GM19468 (cell line): ENCODE measurements around the gene FAM162A.
A peak's percentile ranks its signal among the peaks of the same experiment; 100 is the strongest.
"Not testable (repeated sequence)": the region's sequence is repeated elsewhere in the genome, so short reads cannot be mapped to it uniquely, and the experiment has no call there.

Source experiments
- ATAC-seq: cut with Tn5 transposase; IDR thresholded peaks from one replicate; pipeline ENCODE4 v1.9.1; 2021; ENCODE audit warnings: mild to moderate bottlenecking, moderate library complexity, moderate number of reproducible peaks; ENCODE audit not compliant: unreplicated experiment; ENCODE audit errors: extremely low read depth

The FAM162A gene

GRCh38 chr3:122383771-122384697, at the start of gene FAM162A:
Gene FAM162A (plus strand): TSS chr3:122384182. CDS start chr3:122384266, 84 bp downstream.
- peak; percentile 91 for ATAC-seq

- ATAC-seq: no peak
Measured at GRCh38 chr3:122342803-122343202, 41.2 kb upstream of the FAM162A start.

- no peak for ATAC-seq
Measured at GRCh38 chr3:122343654-122344053, 40.3 kb upstream of the FAM162A start.

DNA sequence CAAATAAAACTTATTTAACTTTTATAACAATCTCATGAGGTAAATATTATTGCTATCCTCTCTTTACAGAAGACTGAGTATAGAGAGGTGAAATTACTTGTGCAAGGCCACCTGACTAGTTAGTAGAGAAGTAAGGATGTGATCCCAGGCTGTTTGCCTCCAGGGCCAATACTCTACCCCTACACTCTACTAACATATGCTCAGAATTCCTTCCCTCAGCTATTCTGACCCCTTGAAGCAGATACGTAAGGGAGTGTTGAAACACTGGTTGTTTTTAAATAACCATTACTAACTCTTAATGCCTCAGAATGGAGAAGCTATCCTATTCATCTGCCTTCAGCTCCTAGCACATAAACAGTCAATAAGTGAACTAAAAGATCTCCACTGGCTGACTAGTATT, 34.8 kb upstream of the FAM162A start:
- ATAC-seq: no peak

DNA sequence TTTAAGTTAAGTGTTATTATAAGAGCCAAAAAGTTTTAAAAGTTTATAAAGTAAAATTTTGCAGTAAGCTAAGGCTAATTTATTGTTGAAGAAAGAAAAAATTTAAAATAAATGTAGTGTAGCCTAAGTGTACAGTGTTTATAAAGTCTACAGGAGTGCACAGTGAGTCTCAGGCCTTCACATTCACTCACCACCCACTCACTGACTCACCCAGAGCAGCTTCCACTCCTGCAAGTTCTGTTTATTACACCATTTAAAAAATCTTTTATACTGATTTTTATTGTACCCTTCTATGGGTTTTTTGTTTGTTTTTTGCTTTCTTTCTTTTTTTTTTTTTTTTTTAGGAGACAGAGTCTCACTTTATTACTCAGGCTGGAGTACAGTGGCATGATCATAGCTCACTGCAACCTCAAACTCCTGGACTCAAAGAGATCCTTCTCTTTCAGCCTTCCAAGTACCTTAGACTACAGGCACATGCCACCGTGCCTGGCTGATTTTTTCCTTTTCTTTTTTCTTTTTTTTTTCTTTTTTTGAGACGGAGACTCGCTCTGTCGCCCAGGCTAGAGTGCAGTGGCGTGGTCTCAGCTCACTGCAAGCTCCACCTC, 33.1 kb upstream of the FAM162A start:
- no peak for ATAC-seq

DNA sequence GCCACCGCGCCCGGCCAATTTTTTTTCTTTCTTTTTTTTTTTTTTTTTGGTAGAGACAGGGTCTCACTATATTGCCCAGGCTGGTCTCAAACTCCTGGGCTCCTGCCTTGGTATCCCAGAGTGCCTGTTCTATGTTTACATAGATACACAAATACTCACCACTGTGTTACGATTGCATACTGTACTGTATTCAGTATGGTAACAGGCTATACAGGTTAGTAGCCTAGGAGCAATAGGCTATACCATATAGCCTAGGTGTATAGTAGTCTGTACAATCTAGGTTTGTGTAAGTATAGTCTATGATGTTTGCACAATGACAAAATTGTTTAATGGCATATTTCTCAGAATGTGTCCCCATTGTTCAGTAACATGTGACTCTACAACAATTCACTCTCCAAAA, 32.4 kb upstream of the FAM162A start:
- ATAC-seq: no peak

DNA sequence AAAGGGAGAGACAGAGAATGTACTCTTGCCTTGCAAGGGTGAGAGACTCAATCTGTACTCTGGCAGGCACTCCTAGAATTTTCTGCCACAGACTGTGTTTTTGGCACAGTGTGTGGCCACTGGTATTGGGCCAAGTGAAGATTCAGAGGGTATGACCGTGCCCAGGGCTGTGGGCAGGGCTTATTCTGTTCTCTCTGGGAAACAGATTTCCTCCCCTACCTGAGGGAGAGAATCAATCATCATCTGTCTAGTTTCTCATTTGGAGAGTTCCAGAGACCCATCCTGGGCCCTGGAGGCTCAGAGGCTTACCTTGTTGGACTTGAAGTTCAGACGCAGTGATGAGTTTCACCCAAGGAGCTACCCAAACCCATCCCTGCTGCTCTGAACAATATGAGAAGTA, 30.8 kb upstream of the FAM162A start:
- no peak for ATAC-seq

DNA sequence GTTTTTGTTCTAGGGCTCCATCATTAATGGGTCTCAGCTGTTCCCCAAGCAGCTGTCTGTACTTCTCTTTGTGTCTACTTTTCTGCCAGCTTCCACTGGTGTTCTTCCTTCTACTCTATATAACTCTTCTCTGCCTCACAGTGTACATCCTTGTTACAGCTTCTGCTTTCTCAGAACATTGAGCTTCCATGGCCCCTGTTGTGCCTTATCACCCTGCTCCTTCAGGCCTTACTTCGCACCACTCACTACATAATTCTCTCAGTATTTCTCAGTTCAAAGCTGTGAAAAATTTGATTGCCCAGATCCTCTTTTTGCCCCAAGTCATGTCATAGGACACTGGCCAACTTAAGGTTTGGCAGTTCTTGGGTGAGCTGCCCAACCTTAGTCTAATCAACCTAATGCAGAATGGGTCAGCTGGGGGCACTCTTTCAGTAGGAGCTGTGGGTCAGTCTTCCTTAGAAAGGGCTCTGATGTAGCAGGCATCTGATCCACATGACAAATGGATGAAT, 30.0 kb upstream of the FAM162A start:
- ATAC-seq: no peak

DNA sequence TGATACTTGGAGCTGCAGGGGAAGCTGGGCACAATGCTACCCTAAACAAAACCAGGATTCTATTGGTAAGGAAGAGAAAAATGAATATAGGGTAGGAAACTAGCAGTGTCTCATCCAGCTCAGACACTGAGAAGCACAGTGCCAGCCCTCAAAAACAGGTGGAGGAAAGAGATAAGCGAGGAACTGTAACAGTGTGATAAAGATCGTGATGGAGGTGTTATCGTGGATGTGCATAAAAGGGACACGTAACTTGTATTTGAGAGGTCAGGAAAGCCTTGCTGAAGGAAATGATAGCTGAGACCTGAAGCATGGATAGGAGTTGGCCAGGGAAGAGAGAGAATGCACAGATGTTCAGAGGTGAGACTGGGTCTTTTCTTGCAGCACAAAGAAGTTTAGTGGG, 28.4 kb upstream of the FAM162A start:
- ATAC-seq: no peak

DNA sequence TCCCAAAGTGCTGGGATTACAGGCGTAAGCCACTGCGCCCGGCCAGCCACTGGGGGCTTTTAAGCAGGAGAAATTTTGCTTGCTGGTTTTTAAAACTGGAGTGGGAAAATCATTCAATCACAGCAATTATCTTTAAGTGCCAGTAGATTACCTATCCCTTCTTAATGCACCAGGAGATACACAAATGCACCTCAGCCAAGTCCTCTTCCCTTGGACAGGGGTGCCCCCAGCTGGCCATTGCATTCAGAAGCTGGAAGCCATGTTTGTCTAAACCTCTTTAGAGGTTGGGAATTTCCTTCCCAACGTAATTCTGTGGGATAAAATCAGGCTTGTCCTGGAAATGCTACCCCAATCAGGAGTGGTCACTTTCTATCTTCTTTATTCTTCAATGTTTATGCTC, 27.6 kb upstream of the FAM162A start:
- no peak for ATAC-seq

DNA sequence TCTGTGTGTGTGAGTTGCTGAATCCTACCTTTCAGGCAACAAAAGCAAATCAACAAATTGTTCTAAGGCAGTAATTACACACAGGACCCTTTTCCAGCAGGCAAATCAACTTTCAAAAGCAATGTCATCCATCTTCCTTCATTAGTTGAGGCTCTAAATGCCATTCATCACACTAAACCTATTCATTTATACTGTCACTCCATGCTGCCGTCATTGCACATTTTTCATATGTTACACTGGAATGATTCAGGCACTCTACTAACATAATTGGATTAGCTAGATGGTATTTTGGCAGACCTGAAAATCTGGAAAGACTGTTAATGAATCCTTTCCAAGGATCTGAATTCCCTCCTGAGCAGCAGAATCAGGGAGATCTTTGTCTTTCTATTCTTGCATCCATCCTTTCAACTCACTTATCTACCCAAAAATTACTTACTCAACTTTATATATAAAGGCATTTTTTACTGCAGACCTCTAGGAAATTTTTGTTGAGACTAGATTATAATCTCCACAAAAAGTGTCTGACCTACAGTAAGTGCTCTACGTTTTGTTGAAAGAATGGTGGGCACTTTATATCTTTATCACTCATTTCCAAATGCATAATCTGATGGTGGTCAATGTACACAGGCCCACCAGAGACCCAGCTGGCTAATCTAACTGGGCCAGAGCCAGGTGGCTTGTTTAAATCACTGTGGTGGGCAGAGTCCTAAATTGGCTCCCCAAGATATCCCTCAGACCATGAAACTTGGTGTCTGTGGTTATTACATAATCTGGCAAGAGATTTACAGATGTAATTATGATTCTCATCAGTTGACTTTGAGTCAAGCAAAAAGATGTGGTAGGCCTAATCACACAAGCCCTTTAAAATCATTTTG, 25.9 kb upstream of the FAM162A start:
- ATAC-seq: no peak

GRCh38 chr3:122358703-122359032, 25.3 kb upstream of the FAM162A start:
- no peak for ATAC-seq

- no peak for ATAC-seq
Measured at GRCh38 chr3:122362026-122362425, 22.0 kb upstream of the FAM162A start.

- ATAC-seq: no peak
Measured at GRCh38 chr3:122364490-122364889, 19.5 kb upstream of the FAM162A start.

GRCh38 chr3:122365073-122365472, 18.9 kb upstream of the FAM162A start:
- ATAC-seq: no peak

GRCh38 chr3:122365582-122366378, 18.2 kb upstream of the FAM162A start:
- ATAC-seq: not testable (repeated sequence)

GRCh38 chr3:122366379-122366749, 17.6 kb upstream of the FAM162A start:
- no peak for ATAC-seq

- no peak for ATAC-seq
Measured at GRCh38 chr3:122374034-122374433, 9.9 kb upstream of the FAM162A start.

DNA sequence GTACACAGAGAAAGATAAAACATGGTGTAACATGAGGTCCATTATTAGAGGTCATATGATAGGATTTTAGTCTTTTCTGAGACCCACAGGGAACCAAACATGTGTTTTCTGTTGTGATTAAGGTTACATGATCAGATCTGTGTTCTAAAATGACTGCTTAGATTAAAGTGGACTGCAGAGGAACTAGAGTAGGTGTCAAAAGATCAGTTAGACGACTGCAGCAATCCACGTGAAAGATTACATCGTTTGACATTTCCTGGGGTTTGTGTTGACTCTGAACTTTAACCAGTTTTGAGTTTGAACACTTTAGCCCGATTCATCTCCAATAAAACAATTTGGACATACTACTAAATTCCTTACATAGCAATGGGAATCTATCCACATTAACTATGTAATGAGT, 6.0 kb upstream of the FAM162A start:
- ATAC-seq: no peak
